HK-2 (cell line): ENCODE measurements around the gene SOWAHA.
"Not testable (repeated sequence)": the region's sequence is repeated elsewhere in the genome, so short reads cannot be mapped to it uniquely, and the experiment has no call there.

Source experiments
- DNase-seq: peaks from one replicate; pipeline ENCODE4 v3.0.0-alpha.2; 2018; ENCODE audit not compliant: unreplicated experiment

Gene SOWAHA

DNA sequence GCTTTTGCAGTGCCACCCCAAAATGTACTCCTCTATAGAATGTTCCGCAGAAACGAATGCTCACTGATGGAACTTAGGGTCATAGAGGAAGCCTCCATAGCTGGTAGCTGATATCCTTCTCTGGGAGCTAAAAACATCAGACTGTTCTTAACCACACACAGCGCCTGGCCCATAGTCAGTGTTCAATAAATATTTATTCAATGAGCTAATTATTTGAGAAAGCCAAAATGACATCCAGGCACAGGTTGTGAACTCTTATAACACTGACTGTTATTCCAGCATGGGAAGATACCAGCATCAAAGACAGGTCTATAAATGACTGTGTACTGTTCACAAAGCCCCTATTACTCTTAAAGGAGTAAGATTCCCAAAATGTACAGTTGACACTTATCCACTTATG lies 40.2 kb downstream of the SOWAHA start:
- no peak for DNase-seq

DNA sequence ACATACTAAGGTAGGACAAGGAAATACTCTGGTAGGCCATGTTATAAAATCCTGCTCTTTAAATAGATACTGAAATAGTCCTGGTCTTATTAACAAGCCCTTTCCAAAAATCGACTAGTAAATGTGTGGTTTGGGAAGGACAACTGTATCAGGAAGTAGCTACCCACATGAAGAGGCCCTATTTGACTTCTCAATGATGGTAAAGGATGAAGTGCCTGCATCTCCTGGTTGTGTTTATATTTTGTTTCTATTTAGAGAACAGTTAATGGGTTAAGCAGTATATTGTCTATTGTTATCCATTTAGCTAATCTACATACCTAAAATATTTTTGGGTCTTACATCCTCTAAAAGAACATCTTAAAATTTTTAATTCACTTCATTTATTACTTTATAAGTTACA lies 40.7 kb downstream of the SOWAHA start:
- no peak for DNase-seq

DNA sequence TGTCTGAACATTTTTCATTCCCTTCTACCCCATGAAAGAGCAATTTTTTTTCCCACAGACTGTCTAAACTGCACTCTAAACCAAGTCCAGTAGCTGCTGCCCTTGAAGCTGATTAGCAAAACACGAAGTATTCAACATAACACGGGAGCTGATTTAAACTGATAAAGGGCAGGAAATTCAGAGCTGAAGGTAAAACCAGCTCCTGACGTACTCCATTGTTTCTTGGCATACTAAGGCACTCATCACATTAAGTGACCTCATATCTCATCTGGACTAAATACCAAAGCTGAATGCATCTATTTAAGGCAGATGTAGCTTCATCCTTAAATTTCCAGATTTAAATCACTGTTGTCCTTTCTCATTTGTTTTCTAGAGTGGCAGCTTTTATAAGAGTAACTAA lies 41.2 kb downstream of the SOWAHA start:
- no peak for DNase-seq

DNA sequence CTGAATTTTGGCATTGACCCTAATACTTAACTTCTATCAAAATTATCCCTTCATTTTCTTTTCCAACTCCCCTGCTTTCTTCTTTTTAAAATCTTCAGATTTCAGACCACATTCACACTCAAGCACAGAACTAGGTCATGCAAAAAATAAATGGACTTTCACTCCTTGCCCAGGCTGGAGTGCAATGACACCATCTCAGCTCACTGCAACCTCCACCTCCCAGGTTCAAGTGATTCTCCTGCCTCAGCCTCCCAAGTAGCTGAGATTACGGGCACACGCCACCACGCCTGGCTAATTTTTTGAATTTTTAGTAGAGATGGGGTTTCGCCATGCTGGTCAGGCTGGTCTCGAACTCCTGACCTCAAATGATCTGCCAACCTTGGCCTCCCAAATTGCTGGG lies 41.9 kb downstream of the SOWAHA start:
- not testable (repeated sequence) for DNase-seq

DNA sequence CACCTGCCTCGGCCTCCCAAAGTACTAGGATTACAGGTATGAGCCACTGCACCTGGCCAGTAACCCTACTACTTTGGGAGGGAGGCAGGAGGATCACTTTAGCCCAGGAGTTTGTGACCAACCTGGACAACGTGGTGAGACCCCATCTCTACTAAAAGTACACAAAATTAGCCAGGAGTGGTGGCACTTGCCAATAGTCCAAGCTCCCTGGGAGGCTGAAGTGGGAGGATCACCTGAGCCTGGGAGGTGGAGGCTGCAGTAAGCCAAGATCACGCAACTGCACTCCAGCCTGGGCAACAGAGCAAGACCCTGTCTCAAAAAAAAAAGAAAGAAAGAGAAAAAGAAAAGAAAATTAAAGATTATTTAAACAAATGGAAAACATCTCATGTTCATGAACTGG lies 42.9 kb downstream of the SOWAHA start:
- no peak for DNase-seq

DNA sequence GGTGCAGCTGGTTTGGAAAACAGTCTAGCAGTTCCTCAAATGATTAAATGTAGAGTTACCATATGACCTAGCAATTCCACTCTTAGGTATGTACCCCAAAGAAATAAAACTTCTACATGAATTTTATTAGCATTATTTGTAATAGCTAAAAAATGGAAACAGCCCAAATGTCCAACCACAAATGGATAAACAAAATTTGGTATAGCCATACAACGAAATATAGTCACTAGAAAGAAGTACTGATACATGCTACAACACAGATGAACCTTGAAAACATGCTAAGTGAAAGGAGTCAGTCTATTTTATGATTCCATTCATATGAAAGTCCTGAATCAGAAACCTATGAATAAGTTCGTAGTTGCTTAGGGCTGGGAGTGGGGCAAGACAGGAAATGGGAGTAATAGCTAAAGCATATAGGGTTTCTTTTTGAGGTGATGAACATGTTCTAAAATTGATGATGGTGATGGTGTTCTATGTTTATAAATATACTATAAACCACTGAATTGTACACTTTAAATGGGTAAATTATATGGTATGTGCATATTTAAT lies 46.9 kb downstream of the SOWAHA start:
- no peak for DNase-seq

DNA sequence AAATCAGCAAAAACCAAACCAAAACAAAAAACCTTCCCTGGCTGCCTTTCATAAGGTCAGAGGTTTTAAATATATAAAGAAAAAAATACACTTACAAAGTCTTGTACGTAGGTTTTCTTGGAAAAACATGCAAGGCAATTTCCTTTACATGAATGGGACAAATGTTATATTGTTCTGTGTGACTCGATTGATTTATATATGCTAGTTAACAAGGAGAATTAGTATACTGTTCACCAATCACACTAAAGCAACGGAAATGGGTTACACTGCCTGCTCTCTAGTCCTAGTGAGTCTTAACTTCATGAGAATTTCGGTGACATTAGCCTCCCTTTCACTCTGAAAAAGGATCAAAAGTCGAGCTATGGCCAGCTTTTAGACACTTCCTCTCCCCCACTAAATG lies 47.6 kb downstream of the SOWAHA start:
- no peak for DNase-seq

DNA sequence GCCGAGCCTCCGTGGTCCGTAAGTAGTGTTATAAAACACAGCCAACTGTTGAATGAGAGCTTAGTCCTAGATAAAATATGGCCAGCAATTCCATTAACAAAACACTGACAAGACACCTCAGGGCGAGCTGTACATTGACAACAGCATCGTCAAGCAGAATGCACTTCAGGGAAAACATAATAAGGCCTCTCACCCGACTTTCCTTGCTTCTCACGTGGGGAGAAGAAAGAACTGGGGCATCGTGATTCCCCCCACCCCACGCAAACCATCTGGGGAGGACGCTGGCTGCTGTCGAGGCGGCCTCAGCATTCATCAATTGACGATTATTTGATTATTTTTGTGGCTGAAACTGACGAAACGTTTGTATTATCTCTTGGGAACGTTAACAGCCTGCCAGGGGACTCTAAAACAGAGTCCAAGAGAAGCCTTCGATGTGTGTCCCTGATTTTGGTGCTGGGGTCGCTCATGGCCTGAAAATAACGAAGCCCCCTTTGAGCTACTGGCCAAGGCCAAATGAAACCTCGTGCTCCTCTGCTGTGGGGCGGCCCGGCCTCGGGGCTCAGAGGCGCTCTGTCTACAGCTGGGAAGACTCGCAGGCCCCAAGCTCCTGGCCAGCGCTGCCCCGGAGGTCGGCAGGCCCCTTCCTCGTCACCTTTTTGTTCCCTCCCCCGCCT lies 52.7 kb downstream of the SOWAHA start:
- DNase-seq: no peak
